Measurements from ENCODE around the gene PLD6.
"Not testable (repeated sequence)": the region's sequence is repeated elsewhere in the genome, so short reads cannot be mapped to it uniquely, and the experiment has no call there.

The PLD6 gene, protein sequence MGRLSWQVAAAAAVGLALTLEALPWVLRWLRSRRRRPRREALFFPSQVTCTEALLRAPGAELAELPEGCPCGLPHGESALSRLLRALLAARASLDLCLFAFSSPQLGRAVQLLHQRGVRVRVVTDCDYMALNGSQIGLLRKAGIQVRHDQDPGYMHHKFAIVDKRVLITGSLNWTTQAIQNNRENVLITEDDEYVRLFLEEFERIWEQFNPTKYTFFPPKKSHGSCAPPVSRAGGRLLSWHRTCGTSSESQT

DNA sequence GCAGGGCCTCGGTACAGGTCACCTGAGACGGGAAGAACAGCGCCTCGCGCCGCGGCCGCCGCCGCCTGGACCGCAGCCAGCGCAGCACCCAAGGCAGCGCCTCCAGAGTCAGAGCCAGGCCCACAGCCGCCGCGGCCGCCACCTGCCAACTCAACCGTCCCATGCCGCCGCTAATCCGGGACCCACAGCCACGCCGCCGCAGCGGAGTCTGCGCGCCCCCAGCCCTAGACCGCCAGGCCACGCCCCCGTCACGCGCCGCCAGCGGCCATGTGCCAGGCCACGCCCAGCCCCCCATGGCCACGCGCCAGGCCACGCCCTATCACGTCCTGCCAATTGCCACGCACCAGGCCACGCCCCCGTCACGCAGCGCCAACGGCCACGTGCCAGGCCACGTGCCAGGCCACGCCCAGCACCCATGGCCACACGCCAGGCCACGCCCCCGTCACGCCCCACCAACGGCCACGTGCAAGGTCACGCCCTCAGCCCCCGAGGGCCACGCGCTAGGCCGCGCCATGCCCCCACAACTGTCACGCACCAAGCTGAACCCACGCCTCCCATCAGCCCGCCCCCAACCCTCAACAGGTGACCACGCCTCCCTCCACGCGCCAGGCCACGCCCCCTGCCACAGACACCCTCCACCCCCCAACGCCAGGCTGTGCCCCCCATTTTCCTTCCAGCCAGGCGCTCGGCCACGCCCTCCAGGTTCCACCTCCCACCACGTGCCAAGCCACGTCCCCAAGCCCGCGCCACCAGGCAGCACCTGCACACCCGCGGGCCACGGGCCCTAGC lies at the start of gene PLD6:
Gene PLD6, minus strand, starts transcription at position 210 of the 789 bp plus-strand sequence. Its CDS starts 47 bp downstream, at position 163.
- DNase-seq (ENCODE audit: low read depth in 1 of 2, low spot score in 1 of 2), result peak; percentile 84 to 85

DNA sequence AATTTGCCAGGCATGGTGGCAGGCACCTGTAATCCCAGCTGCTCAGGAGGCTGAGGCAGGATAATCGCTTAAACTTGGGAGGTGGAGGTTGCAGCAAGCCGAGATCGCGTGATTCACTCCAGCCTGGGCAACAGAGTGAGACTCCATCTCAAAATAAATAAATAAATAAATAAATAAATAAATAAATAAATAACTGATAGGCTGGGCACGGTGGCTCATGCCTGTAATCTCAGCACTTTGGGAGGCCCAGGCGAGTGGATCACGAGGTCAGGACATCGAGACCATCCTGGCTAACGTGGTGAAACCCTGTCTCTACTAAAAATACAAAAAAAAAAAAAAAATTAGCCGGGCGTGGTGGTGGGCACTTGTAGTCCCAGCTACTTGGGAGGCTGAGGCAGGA lies 49.6 kb upstream of the PLD6 start:
- DNase-seq (ENCODE audit: low read depth in 1 of 2, low spot score in 1 of 2), result not testable (repeated sequence)

DNA sequence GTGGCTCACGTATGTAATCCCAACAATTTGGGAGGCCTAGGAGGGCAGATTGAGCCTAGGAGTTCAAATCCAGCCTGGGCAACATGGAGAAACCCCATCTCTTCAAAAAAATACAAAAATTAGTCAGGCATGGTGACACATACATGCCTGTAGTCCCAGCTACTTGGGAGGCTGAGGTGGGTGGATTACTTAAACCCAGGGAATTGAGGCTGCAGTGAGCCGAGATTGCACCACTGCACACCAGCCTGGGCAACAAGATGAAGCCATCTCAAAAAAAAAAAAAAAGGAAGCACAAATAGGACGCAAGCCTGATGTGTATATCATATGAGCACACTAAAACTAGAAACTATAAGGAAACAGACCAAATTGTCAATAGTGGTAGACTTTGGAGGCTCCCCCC lies 47.9 kb upstream of the PLD6 start:
- no peak for DNase-seq (ENCODE audit: low read depth in 1 of 2, low spot score in 1 of 2)

DNA sequence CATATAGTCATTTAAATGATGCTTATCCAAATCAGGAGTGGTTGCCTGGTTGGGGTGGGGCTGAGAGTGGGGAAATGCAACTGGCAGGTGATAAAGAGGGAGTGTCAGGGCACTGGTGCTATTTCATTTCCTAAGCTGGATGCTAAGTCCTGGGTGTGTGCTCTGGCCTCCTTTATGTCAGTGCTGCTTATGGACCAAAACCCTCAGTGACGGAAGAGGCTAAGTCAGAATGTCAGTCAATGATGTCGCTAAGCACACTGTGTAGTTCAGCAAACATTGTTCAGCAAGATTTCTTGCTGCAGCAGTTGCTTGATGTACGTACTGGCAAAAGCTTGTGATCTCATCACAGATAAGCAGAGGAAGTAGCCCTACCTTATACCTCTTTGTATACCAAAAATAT lies 47.3 kb upstream of the PLD6 start:
- no peak for DNase-seq (ENCODE audit: low read depth in 1 of 2, low spot score in 1 of 2)

DNA sequence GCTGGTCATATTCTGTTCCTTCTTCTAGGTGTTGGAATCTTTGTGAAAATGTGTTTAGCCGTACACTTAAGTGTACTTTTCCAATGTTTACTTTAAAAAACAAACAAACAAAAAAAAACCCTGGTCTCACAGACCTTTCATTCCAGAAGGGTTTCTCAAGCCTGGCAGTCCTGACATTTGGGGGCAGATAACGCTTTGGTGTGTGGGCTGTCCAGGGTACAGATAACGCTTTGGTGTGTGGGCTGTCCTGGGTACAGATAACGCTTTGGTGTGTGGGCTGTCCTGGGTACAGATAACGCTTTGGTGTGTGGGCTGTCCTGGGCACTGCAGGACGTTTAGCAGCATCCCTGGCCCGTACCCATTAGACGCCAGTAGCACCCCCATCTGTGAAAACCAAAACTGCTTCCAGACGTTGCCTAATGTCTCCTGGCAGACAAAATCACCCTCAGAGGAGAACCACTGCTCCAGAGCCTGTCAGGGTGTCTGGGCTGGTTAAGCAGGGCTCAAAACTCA lies 46.1 kb upstream of the PLD6 start:
- DNase-seq (ENCODE audit: low read depth in 1 of 2, low spot score in 1 of 2), result no peak

DNA sequence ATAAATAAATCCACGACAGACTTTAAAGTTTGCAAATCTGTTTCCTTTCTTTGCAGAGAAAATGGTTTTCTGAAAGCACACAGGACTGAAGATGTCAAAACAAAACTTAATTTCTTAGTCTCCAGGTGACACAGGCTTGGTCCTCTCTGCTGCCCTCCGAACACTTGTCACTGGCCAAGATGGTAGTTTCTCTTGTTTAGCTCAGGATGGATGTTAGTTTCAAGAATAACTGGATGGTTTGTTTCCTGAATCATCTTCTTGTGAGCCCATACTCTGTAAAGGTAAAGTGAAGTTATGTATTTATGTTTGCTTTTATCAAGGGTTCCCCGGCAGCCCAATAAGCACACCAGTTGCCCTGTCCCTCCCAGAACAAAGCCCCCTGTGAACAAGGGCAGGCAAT lies 40.7 kb upstream of the PLD6 start:
- no peak for DNase-seq (ENCODE audit: low read depth in 1 of 2, low spot score in 1 of 2)

DNA sequence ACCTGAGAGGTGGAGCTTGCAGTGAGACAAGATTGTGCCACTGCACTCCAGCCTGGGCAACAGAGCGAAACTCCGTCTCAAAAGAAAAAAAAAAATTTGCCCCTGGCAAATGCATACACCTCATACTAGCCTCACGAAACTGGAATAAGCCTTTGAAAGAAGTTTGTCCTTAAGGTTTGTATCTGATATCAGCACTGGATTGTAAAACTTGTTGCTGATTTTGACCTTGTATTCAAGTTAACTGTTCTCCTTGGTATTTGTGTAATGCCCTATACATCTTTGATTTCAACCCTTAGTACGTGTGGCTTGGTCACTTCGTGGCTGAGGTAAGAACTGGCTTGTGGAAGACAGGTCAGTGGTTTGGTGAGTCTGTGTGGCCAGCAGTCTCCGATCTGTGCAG lies 37.0 kb upstream of the PLD6 start:
- DNase-seq (ENCODE audit: low read depth in 1 of 2, low spot score in 1 of 2), result no peak

DNA sequence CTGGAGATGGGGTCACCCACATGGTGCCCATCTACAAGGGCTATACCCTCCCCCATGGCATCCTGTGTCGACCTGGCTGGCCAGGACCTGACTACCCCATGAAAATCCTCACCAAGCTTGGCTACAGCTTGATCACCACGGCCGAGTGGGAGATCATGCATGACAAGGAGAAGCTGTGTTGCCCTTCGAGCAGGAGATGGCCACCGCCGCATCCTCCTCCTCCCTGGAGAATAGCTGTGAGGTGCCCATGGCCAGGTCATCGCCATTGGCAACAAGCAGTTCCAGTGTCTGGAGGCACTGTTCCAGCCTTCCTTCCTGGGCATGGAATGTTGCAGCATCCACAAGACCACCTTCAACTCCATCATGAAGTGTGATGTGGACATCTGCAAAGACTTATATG lies 36.1 kb upstream of the PLD6 start:
- no peak for DNase-seq (ENCODE audit: low read depth in 1 of 2, low spot score in 1 of 2)

DNA sequence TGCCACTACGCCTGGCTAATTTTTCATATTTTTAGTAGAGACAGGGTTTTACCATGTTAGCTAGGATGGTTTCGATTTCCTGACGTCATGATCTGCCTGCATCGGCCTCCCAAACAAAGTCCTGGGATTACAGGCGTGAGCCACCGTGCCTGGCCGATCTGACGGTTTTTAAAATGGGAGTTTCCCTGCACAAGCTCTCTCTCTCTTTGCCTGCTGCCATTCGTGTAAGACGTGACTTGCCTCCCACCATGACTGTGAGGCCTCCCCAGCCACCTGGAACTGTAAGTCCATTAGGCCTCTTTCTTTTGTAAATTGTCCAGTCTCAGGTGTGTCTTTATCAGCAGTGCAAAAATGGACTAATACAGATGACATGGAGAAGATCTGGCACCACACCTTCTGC lies 35.5 kb upstream of the PLD6 start:
- no peak for DNase-seq (ENCODE audit: low read depth in 1 of 2, low spot score in 1 of 2)

DNA sequence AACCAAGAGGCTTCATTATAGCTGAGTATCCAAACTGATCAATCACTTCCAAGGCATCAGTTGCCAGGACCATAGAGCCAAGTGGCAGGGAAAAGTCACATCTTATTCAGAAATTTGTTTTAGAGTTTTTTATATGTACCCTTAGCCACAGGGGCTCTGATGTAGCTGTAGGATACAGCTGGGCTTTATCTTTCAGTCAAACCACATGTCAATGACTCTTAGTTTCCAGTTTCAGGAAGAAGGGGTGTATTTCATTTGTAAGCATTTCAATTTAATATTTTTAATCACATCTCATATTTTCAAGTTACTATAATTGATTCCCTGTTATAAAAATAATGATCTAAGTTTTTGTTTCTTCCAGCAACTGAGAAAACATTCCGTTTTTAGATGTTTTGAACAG lies 33.7 kb upstream of the PLD6 start:
- DNase-seq (ENCODE audit: low read depth in 1 of 2, low spot score in 1 of 2), result no peak

DNA sequence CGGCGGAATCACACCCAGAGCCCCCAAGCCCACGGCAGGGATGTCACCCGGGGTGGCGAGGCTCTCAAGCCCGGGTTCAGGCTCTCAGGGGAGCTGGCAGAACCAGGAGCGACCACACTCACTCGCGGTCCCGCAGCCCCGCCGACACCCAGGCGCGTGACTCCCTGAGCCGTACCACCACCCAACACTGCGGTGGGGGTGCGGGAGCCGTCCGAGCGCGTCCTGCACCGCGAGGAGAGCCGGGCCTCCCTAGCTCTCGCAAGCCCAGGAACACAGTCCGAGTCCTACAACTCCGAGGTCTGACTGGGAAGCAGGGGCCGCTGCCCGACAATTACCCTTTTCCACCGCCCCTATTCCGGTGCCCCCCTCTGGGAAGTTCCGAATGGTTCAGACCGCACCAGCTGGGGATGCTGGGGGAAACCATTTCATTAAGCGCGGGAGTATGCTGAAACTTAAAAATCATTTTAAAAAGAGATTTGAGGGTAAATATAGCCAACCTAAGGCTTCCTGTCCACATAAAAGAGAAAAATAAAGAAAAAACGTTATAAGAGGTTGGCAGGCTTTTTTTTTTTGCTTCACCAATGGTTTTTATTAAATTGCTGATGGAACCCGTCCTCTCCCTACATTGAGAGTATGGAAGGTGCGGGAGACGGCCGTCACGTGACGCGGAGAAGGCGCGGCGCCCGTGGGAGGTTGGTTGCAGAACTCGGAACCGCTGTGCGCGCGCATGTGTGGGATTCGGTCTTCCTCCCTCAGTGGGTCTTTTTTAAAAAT lies 31.1 kb upstream of the PLD6 start, which contains the start of gene FLCN:
Gene FLCN, minus strand, starts transcription at position 143 of the 774 bp plus-strand sequence. CDS start 9,031 bp downstream, outside the sequence.
- DNase-seq (ENCODE audit: low read depth in 1 of 2, low spot score in 1 of 2), result peak; percentile 80 to 81

DNA sequence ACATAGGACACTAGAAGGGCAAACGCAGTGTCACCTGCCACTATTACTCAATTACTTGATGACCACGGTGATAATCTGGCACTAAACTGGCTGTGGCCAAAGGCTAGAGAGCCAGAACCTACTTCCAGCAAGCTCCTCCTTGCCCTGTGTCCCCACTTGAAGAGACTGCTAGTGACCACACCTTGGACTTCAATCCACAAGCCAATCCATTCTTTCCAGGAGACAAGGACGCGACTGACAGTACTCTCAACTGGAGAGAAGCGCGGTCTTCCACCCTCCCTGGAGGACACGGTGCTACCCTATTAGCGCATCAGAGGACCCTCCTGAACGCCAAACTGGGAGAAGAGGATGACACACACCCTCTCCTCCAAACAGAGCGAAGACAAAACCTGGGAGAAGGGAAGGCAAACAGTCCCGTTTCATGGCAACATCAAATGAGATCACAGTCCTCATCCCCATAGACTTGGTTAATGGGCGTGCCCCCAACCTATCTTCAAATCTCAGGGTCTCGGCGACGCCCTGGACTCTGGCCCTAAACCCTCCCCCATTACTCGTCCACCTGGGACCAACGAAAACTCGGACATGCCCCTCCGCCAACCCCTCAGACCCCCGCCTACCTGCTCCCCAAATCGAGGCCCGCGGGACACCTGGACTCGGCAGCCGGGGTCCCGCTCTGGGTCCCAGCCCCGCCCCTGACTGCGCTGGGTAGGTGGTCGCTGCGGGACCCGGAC lies 30.3 kb upstream of the PLD6 start:
- no peak for DNase-seq (ENCODE audit: low read depth in 1 of 2, low spot score in 1 of 2)

DNA sequence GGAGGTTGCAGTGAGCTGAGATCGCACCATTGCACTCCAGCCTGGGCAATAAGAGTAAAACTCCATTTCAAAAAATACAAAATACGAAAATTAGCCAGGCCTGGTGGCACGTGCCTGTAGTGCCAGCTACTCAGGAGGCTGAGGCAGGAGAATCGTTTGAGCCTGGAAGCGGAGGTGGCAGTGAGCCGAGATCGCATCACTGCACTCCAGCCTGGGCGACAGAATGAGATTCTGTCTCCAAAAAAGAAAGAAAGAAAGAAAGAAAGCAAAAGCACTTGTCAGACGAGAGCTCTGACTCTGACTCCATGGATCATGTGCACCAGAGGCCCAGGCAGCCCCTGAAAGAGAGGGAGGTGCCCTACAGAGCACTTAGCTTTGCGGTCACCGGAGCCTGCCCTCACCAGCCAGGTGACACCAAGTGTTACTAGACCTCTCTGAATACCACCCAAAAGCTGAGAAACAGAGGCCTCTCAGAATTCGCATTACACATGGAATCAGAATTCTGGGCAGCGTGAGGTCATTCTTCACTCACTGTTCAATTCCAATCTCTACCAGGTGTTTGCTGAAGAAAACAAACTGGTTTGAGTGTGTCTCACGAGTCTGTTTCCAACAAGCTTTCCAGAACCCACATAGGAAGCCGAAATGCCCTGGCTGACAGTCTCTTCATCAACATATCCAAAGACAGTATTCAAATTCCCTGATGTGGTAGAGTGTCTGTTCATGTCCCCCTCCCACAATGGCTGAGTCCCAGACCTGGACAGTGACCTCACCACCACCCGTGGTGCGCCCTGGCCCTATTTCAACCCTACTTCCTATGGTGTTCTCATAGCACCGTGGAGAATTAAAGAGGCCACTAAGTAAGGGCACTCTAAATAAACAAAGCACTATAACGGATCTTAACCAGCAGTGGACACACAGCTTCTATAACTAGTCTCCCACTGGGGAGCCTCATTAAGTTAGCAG lies 29.4 kb upstream of the PLD6 start:
- DNase-seq (ENCODE audit: low read depth in 1 of 2, low spot score in 1 of 2), result no peak

DNA sequence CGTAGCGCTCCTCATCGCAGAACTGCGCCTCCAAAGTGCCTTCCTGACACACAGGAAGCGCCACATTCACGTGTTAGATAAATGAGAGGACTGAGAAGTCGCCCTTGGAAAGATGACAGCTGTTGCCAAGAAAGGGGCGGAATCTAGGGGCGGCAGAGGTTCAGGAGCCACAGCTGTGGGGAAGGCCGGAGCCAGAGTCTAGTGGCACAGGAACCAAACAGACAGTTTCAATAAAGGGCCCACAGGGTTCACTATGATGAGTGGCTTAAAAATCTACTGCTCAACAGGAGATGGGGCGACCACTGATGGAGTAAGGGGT lies 26.1 kb upstream of the PLD6 start:
- no peak for DNase-seq (ENCODE audit: low read depth in 1 of 2, low spot score in 1 of 2)

DNA sequence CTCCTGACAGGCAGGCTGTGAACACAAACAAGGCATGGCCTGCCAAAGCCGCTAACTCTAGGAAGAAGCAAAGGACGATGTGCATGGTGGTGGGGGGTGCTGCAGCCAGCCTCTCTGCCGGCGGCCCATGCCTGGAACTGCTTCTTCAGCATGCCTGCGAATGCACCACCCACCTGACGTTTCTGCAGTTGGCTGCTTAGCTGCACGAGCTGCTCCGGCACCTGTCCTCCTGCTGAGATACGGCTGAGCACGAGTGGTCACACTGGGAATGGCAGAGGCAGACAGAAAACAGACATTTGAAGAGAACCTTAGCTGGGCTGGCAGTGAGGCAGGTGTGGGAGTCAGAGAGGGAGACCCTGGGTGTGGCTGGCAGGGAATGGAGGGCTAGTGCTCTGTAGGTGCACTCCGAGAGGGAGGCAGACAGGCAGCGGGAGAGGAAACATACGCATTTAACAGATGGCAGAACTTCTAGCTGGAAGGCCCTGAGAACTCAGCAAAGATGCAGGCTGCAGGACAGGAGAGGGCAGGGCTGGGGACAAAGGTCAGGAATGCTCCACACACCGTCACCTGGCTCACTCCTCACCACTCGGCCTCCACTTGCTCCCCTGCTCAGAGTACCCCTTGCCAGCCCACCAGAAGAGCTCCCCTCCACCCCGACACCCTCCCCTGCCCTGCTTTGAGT lies 25.6 kb upstream of the PLD6 start:
- DNase-seq (ENCODE audit: low read depth in 1 of 2, low spot score in 1 of 2), result no peak

DNA sequence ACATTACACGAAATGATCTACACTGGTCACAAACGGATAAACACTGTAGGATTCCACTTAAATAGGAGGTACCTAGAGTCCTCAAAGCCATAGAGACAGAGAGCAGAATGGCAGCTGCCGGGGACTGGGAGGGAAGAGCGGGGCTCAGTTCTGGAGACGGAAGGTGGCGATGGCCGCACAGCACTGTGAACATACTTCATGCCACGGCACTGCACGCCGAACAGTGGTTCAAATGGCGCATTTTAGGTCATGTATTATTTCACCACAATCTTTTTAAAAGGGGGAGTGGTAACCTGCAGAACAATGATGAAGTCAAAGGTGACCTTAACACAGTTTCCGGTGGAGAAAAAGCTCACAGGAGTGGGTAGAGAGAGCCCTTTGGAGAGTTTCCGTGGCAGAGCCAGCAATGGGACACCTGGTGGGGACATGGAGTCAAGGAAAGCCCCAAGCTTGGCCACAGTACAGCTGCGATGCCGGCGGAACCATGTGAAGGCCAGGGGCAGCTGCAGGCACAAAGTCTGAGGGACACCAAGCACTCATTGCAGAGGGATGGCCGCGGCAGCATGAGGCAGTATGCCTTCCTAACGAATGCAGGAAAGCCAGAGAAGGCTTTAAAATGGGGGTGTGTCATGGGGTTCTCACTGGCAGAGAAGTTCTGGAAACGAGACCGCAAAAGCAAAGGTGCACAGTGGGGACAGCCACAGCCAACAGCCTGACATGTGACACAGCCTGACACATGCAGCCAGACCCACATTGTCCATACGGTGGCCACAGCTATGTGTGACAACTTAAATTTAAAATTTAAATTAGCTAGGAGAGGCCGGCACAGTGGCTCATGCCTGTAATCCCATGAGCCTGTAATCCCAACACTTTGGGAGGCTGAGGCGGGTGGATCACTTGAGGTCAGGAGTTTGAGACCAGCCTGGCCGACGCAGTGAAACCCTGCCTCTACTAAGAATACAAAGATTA lies 23.6 kb upstream of the PLD6 start:
- DNase-seq (ENCODE audit: low read depth in 1 of 2, low spot score in 1 of 2), result no peak

DNA sequence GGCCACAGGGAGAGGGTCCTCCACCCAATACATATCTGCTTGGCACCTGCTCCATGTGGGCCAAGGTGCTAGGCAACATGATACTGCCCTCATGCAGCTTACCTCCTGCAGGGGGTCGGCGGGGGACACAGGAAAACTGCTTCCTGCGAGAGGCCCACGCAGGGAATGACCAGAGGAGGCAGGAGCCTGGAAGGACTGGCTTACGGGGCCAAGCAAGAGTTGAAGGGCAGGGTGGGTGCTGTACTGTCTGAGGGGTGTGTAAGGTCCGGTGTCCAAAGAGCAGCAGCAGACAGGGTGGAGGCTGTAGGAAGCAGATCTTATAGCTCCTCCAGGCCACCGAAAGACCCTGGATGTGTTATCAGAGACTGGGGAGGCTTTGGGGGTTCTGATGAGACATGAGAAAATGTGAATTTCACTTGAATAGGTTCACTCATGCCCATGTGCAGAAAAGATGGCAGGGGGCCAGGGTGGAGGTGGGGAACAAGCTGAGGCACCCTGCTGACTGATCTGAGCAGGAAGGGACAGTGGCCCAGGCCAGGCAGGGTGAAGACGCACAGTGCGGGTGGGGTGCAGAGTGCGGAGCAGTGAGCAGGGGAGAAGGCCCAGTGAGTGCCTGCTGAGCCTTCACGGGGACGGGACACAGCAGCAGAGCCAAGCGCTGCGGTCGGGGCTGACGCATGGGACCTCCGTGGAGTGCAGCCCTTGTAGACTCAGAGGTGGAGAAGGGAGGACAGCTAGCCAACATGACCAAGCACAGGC lies 22.6 kb upstream of the PLD6 start:
- DNase-seq (ENCODE audit: low read depth in 1 of 2, low spot score in 1 of 2), result no peak

All from activated CD4-positive, alpha-beta T cell treated with anti-CD3 and anti-CD28 coated beads, Interleukin-2, amount 50 U/mL, for 24 hours (primary cell).